GM21723 (cell line): ENCODE data around the gene C1orf174.

Experiments
- ATAC-seq: cut with Tn5 transposase; IDR thresholded peaks from one replicate; pipeline ENCODE4 v1.9.1; 2021; ENCODE audit warnings: mild to moderate bottlenecking, moderate library complexity; ENCODE audit not compliant: unreplicated experiment

C1orf174 gene

GRCh38 chr1:3841491-3841890, 58.6 kb downstream of the C1orf174 start:
- ATAC-seq, result no peak
